Hepatocyte (in vitro differentiated cells): ENCODE results near the gene SOBP.

Experiments used
- CTCF ChIP-seq: fragments of 200-600 bp; sonication (generic); IDR thresholded peaks from 2 replicates; pipeline ENCODE4 v1.5.1; 2016; ENCODE audit warnings: antibody characterized with exemption, mild to moderate bottlenecking; ENCODE audit not compliant: poor library complexity
- EZH2 ChIP-seq: fragments of 200-600 bp; sonication (generic); IDR thresholded peaks from 2 replicates; pipeline ENCODE4 v1.6.1; 2016; ENCODE audit warnings: antibody characterized with exemption, mild to moderate bottlenecking, borderline replicate concordance

DNA sequence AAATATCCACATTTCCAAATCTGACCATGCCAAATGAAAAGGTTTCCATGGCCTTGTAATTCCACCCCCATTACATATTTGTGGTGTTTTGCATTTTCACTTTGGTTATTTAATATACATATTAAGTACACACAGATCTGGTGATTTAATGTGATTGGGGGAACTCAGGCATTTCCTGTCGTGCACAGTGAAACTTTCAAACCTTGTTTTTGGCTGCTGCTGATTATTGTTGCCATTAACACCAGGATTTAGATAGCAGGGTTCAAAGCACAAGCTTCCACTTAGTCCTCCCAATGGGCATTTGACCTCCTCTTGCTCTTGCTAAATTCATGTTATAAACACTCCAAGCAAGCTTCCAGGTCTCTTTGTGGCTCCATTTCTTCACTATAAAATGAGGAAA lies 166.5 kb downstream of the SOBP start:
- TF ChIP-seq CTCF (no peak), EZH2 (no peak)
